Measurements from ENCODE around the gene COMMD9. TPM values are rescaled to one million over a fixed set of nuclear protein-coding genes. Genes with fewer than 3 reads are reported as not detected.

COMMD9 gene
- total and polyA plus RNA-seq, 2 donors (not counting 1 experiment from before 2014, with no cell fraction given) = 41.3 to 47.4 TPM

DNA sequence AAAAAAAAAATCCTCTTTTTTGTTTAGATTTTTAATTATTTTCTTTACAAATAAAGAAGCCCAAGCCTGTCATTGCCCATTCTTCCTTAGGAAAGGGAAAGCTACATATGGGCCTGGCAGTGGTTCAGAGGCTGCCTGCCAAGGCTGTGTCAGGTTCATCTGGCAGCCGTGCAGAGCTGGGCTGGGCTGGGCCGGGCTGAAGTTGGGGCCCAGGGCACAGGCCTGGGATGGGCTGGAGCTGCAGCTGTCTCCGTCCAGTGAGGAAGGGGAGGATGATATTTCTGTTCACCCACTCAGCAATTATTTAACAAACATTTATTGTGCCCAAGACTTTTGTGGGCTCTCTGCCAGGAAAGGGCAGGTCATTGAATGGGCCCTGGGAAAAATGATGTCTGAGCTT is 11.4 kb upstream of the COMMD9 start:
- peaks cover 25% of the 10 kb centered on the region for H3K27me3 Mint-ChIP-seq
- ChIA-PET CTCF (interaction anchor here (2.3 to 2.8 kb wide), 3 partner anchors 8 to 192 kb away, joined by 9 to 14 read pairs (median 11); no protein-coding TSS in a partner anchor), POLR2A (no interaction called here)
- intact Hi-C loops (cut with micrococcal nuclease) = no loop called here
- no peak overlapping the region for H3K27ac Mint-ChIP-seq
- no peaks in the 10 kb centered on the region for H3K9me3 Mint-ChIP-seq (ENCODE audit: insufficient read depth)
- no peaks in the 10 kb centered on the region for H3K36me3 ChIP-seq (replicated peaks in 1 of 2; ENCODE audit: control extremely low read depth in 1 of 2, control insufficient read depth in 1 of 2, extremely low read depth in 1 of 2, insufficient read depth in 2 of 2, low read length in 1 of 2)
- no peak overlapping the region for H2AFZ ChIP-seq (ENCODE audit: insufficient read depth, low read depth, low read length, poor library complexity, severe bottlenecking)
- H3K4me1 Mint-ChIP-seq = no peaks in the 10 kb centered on the region
- H3K4me3 Mint-ChIP-seq = no peak overlapping the region
- no peaks in the 10 kb centered on the region for H4K20me1 ChIP-seq (ENCODE audit: control insufficient read depth, insufficient read depth, low read length, poor library complexity, severe bottlenecking)
- H3K27ac ChIP-seq (ENCODE audit: low read length in 2 of 2) = no peak overlapping the region
- no peaks in the 10 kb centered on the region for H3K4me1 ChIP-seq (ENCODE audit: control insufficient read depth in 2 of 2, insufficient read depth in 2 of 2, low read length in 2 of 2)
- DNase-seq = no peak
- H3K9ac ChIP-seq (ENCODE audit: low read length) = no peak overlapping the region
- H3K79me2 ChIP-seq (ENCODE audit: control insufficient read depth, insufficient read depth, low read length) = no peaks in the 10 kb centered on the region
- H3K4me3 ChIP-seq (ENCODE audit: control extremely low read depth in 1 of 5, extremely low read depth in 1 of 5, insufficient read depth in 1 of 5, low read depth in 2 of 5, low read length in 4 of 5) = no peak overlapping the region
- no peaks in the 10 kb centered on the region for H3K9me3 ChIP-seq (ENCODE audit: control extremely low read depth in 1 of 3, control insufficient read depth in 2 of 3, insufficient read depth in 1 of 3, low read length in 2 of 3)
- no peak overlapping the region for H3K4me2 ChIP-seq (replicated peaks; ENCODE audit: low read depth, low read length, poor library complexity, severe bottlenecking)
- no CpG with 5 or more reads among the region's 3 CpGs for WGBS (ENCODE audit: insufficient coverage)
- ATAC-seq (ENCODE audit: low read depth) = no peak
- peaks cover 0 to 5% (median 0%) of the 10 kb centered on the region in 4 experiments for H3K27me3 ChIP-seq (replicated peaks in 1 of 4; ENCODE audit: control extremely low read depth in 1 of 4, control insufficient read depth in 3 of 4, insufficient read depth in 4 of 4, low read length in 3 of 4)
- no peak for TF ChIP-seq EZH2 (IDR thresholded peaks at IDR 0.05; ENCODE audit: borderline replicate concordance, insufficient read depth, low read depth, low read length, poor library complexity, severe bottlenecking)
- TF ChIP-seq, protein P1, sequence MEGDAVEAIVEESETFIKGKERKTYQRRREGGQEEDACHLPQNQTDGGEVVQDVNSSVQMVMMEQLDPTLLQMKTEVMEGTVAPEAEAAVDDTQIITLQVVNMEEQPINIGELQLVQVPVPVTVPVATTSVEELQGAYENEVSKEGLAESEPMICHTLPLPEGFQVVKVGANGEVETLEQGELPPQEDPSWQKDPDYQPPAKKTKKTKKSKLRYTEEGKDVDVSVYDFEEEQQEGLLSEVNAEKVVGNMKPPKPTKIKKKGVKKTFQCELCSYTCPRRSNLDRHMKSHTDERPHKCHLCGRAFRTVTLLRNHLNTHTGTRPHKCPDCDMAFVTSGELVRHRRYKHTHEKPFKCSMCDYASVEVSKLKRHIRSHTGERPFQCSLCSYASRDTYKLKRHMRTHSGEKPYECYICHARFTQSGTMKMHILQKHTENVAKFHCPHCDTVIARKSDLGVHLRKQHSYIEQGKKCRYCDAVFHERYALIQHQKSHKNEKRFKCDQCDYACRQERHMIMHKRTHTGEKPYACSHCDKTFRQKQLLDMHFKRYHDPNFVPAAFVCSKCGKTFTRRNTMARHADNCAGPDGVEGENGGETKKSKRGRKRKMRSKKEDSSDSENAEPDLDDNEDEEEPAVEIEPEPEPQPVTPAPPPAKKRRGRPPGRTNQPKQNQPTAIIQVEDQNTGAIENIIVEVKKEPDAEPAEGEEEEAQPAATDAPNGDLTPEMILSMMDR (IDR thresholded peaks at IDR 0.05) = no peak

DNA sequence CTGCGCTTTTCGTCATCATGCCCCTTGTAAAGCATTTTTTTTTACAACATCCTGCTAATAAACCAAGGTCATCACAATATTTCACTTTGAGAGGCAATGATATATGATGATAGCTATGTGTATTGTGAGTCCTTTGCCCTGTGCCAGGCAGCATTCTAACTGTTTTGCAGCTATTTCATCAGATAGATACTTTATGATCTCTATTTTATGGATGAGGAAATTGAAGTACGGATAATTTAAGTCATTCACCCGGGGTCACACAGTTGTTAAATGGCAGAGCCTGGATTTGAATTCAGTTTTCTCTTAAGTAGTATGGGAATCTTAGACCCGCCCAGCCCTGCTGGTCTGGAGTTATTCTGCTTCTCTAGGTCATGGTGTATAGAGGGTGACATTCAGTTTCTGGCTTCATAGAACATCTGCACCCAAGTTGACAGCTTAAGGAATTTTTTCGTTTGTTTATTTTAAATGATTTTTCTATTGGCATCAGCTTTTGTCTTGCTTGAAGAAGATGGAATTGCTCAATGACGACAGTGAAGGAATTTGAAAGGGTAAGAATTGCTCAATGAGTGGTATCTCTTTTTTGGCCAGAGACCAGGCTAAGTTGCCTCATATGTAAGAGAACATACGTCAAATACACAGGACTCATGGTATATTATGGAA is 7.8 kb upstream of the COMMD9 start:
- Histone ChIP-seq H3K4me2 (replicated peaks; ENCODE audit: low read depth, low read length, poor library complexity, severe bottlenecking) (no peak overlapping the region), H3K9me3 (ENCODE audit: control extremely low read depth in 1 of 3, control insufficient read depth in 2 of 3, insufficient read depth in 1 of 3, low read length in 2 of 3) (no peaks in the 10 kb centered on the region), H3K9ac (ENCODE audit: low read length) (no peak overlapping the region), H4K20me1 (ENCODE audit: control insufficient read depth, insufficient read depth, low read length, poor library complexity, severe bottlenecking) (no peaks in the 10 kb centered on the region), H3K4me1 (ENCODE audit: control insufficient read depth in 2 of 2, insufficient read depth in 2 of 2, low read length in 2 of 2) (peaks cover 0 to 2% of the 10 kb centered on the region in 2 donors), H3K27me3 (replicated peaks in 1 of 4; ENCODE audit: control extremely low read depth in 1 of 4, control insufficient read depth in 3 of 4, insufficient read depth in 4 of 4, low read length in 3 of 4) (peaks cover 0 to 5% (median 0%) of the 10 kb centered on the region in 4 experiments), H3K79me2 (ENCODE audit: control insufficient read depth, insufficient read depth, low read length) (no peaks in the 10 kb centered on the region), H3K36me3 (replicated peaks in 1 of 2; ENCODE audit: control extremely low read depth in 1 of 2, control insufficient read depth in 1 of 2, extremely low read depth in 1 of 2, insufficient read depth in 2 of 2, low read length in 1 of 2) (no peaks in the 10 kb centered on the region), H2AFZ (ENCODE audit: insufficient read depth, low read depth, low read length, poor library complexity, severe bottlenecking) (no peak overlapping the region), H3K27ac (ENCODE audit: low read length in 2 of 2) (no peak overlapping the region), H3K4me3 (ENCODE audit: control extremely low read depth in 1 of 5, extremely low read depth in 1 of 5, insufficient read depth in 1 of 5, low read depth in 2 of 5, low read length in 4 of 5) (no peak overlapping the region)
- DNase-seq = no peak
- ChIA-PET POLR2A (no interaction called here), CTCF (interaction anchor here (7.4 to 9.0 kb wide), 2 partner anchors 181 to 196 kb away, joined by 142 to 167 read pairs; no protein-coding TSS in a partner anchor)
- ATAC-seq (ENCODE audit: low read depth) = no peak
- Mint-ChIP-seq H3K9me3 (ENCODE audit: insufficient read depth) (no peaks in the 10 kb centered on the region), H3K4me3 (no peak overlapping the region), H3K27ac (no peak overlapping the region), H3K4me1 (no peaks in the 10 kb centered on the region), H3K27me3 (peaks cover 22% of the 10 kb centered on the region)
- no peak for TF ChIP-seq EZH2 (IDR thresholded peaks at IDR 0.05; ENCODE audit: borderline replicate concordance, insufficient read depth, low read depth, low read length, poor library complexity, severe bottlenecking)
- TF ChIP-seq, protein P1 (IDR thresholded peaks at IDR 0.05) = no peak
- intact Hi-C loops (cut with micrococcal nuclease) = no loop called here
- WGBS (ENCODE audit: insufficient coverage) = 86% methylated on average over 6 of the region's 8 CpGs
